ENCODE measurements around the gene SLC24A3.

Gene SLC24A3

DNA sequence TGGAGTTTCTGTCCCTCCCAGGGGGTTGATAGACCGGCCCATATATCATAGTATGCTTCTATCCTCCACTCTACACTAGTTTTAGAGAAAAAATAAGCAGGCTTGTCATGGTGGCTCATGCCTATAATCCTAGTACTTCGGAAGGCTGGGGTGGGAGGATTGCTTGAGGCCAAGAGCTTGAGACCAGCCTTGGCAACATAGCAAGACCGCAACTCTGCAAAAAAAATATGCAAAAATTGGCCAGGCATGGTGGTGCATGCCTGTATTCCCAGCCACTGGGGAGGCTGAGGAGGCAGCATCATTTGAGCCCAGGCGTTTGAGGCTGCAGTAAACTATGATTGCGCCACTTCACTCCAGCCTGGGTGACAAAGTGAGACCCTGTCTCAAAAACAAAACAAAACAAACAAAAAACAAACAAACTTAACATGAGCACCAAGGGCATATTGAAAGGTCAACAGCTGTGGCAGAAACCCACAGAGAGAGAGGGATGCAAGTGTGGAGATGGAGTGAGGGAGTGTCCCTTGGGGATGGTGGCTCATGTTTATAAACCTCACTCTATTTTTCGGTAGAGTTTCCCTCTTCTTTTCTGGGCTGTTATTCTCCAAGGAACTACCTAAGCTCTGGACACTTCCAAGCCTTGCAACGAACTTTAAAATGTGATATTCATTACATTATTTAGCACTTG is 24.1 kb downstream of the SLC24A3 start:
- TF ChIP-seq, protein P1, sequence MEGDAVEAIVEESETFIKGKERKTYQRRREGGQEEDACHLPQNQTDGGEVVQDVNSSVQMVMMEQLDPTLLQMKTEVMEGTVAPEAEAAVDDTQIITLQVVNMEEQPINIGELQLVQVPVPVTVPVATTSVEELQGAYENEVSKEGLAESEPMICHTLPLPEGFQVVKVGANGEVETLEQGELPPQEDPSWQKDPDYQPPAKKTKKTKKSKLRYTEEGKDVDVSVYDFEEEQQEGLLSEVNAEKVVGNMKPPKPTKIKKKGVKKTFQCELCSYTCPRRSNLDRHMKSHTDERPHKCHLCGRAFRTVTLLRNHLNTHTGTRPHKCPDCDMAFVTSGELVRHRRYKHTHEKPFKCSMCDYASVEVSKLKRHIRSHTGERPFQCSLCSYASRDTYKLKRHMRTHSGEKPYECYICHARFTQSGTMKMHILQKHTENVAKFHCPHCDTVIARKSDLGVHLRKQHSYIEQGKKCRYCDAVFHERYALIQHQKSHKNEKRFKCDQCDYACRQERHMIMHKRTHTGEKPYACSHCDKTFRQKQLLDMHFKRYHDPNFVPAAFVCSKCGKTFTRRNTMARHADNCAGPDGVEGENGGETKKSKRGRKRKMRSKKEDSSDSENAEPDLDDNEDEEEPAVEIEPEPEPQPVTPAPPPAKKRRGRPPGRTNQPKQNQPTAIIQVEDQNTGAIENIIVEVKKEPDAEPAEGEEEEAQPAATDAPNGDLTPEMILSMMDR (IDR thresholded peaks at IDR 0.05; ENCODE audit: low read length, missing control alignments), result no peak
- DNase-seq (ENCODE audit: low read depth), result no peak
- no peak overlapping the region for H3K4me3 ChIP-seq (replicated peaks; ENCODE audit: low read depth, low read length)

DNA sequence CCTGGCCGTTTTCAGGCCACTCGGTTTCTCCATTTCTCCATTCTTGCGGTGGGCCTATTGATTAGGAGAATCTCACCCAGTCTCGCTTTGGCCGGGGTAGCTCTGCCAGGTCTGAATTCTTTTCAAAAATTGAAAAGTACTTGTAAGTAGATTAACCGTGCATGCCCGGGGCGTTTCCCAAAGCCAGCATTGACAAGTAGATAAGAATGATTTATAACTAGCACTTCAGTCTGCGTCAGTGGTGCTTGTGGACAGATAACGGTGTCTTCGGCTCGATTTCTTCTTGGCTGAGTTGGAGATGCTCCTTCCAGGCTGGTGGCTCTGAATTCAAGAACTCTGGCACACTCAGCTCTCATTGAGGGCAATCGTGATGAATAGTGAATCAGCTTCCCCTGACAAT is 29.0 kb downstream of the SLC24A3 start:
- no peak for DNase-seq (ENCODE audit: low read depth)
- H3K4me3 ChIP-seq (replicated peaks; ENCODE audit: low read depth, low read length), result no peak overlapping the region
- TF ChIP-seq, protein P1 (IDR thresholded peaks at IDR 0.05; ENCODE audit: low read length, missing control alignments), result no peak

DNA sequence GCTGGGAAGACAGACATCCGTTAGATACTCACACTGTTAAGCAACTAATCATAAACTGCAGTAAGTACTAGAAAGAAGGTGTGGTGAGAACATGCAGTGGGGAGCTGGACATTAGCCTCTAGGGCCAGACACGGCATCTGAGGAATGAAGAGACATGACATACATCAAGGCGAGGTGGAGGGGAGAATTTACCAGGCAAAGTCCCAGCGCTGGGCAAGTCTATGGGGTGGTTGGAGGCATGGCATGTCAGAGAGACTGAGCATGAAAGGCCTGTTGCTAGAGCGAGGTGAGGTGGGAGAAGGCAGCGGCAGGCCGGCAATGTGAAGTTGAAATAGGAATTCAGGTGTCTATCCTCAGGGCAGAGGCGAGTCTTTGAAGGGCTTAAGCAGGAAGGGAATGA is 31.8 kb downstream of the SLC24A3 start:
- H3K4me3 ChIP-seq (replicated peaks; ENCODE audit: low read depth, low read length), result no peak overlapping the region
- no peak for DNase-seq (ENCODE audit: low read depth)
- TF ChIP-seq, protein P1 (IDR thresholded peaks at IDR 0.05; ENCODE audit: low read length, missing control alignments), result no peak

DNA sequence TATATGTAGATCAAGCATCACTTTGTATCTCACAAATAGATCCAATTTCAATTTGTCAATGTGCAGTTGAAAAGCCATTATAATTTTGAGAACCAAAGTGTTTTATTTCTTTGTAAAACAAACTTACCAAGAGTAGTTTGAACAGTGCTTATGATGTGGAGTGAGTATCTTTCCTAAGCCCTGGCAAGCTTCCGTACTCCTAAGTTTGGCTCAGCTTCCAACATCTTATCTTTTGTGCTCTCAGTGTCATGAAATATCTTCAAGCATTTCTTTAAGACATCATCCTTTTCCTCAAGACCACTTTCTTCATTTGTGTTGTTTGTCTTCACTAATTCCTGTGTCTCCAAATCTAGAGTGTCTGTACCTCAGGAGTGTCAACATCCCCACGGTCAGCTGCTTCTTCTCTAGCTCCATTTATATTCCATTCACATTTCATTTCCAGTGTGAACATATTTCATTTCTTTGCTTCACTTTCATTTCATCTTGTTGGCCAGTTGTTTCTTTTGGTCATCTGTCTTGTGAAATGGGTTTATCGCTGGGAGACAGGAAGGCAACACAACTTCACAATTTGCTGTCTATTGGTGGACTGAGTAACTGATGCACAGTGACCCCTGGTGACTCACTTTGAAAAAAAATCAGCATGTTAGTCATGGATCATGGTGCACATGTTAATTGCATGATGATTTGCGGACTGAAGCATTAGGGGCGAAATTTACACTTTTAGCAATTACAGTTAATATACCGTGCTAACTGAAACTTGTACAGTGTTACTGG is 36.9 kb downstream of the SLC24A3 start:
- TF ChIP-seq, protein P1 (IDR thresholded peaks at IDR 0.05; ENCODE audit: low read length, missing control alignments), result no peak
- no peak for DNase-seq (ENCODE audit: low read depth)
- H3K4me3 ChIP-seq (replicated peaks; ENCODE audit: low read depth, low read length), result no peak overlapping the region

DNA sequence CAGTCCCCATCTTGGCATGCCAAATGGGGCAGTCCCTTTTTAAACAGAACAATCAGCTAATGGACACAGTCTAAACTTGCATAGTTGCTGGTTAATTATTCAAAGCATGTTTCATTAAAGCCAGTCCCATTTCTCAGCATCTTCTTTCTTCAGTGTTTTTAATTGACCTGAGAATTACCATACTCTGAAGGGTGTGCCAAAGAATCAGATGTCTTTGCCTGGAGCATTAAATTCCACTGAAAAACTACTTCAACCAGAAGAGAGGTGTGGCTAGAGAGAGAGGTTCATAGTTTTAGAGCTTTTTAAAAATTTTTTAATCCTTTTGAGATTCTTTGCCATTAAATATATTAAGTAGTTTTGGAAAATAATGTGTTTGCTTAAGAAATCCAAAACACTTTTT is 37.9 kb downstream of the SLC24A3 start:
- TF ChIP-seq, protein P1 (IDR thresholded peaks at IDR 0.05; ENCODE audit: low read length, missing control alignments), result no peak
- DNase-seq (ENCODE audit: low read depth), result no peak
- no peak overlapping the region for H3K4me3 ChIP-seq (replicated peaks; ENCODE audit: low read depth, low read length)

DNA sequence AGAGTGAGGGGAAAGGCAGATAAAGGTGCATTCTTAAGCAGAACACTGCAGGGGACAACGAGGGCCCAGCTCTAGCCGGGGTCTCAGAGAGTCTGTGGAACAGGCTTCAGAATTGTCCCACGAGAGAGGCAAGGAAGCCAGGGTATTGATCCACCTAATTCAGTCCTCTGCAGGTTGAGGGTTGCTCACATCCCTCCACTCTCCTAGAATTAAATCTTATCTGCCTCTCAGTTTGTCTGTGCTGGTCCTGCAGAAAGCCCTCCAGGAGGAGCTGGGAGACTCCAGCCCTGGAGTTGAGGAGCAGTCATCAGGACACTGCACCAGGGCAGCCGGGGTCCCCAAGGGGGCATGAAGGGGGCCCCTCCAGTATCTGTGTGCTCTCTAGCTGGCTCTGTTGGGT is 39.1 kb downstream of the SLC24A3 start:
- TF ChIP-seq, protein P1 (IDR thresholded peaks at IDR 0.05; ENCODE audit: low read length, missing control alignments), result no peak
- no peak overlapping the region for H3K4me3 ChIP-seq (replicated peaks; ENCODE audit: low read depth, low read length)
- no peak for DNase-seq (ENCODE audit: low read depth)

Data from fibroblast of pulmonary artery (primary cell).